H1 (cell line): ENCODE measurements around the gene ADAMTS20. TPM values are rescaled to one million over a fixed set of nuclear protein-coding genes. Genes with fewer than 3 reads are reported as not detected.

Source experiments
- CTCF ChIA-PET: fragments of 300-600 bp; sonication (Branson Sonifier 250); formaldehyde crosslinking; loops from one replicate; lab custom pipeline; 2021; ENCODE audit not compliant: partially characterized antibody; lab: Charles Lee
- POLR2A ChIA-PET: fragments of 300-600 bp; sonication (Branson Sonifier 250); formaldehyde crosslinking; loops from one replicate; lab custom pipeline; 2021; ENCODE audit warnings: inconsistent platforms; ENCODE audit not compliant: partially characterized antibody; lab: Charles Lee
- DNase-seq, 2 experiments: peaks; one replicate each; pipeline versions ENCODE4 v3.0.0 to v3.0.0-alpha.2; 2010 to 2022; ENCODE audit warnings: low spot score in 2 of 2, low read depth in 1 of 2, mixed read lengths in 1 of 2
- FAIRE-seq: peaks from 2 replicates; lab custom pipeline; 2011; peaks lifted over from hg19 to GRCh38; lab: Jason Lieb, UNC
- H2AFZ ChIP-seq: 2 replicates; pipeline ENCODE4 v1.8.1; 2012; ENCODE audit warnings: low read length, inconsistent platforms
- H2AK5ac ChIP-seq: 2 replicates; pipeline ENCODE4 v1.6.1; 2013; ENCODE audit warnings: low read depth, low read length
- H2BK120ac ChIP-seq: replicated peaks from 2 replicates; pipeline ENCODE3; 2013; ENCODE audit warnings: low read depth, low read length, inconsistent platforms
- H2BK12ac ChIP-seq: 2 replicates; pipeline ENCODE4 v1.6.1; 2013; ENCODE audit warnings: low read depth, low read length
- H2BK15ac ChIP-seq: 2 replicates; pipeline ENCODE4 v1.6.1; 2013; ENCODE audit warnings: low read length
- H2BK20ac ChIP-seq: 2 replicates; pipeline ENCODE4 v1.6.1; 2013; ENCODE audit warnings: low read length
- H2BK5ac ChIP-seq: 2 replicates; pipeline ENCODE4 v1.6.1; 2013; ENCODE audit warnings: low read depth, low read length
- H3K14ac ChIP-seq: 2 replicates; pipeline ENCODE4 v1.6.1; 2013; ENCODE audit warnings: inconsistent platforms; ENCODE audit not compliant: insufficient read length
- H3K18ac ChIP-seq: 2 replicates; pipeline ENCODE4 v1.6.1; 2013; ENCODE audit warnings: low read length; ENCODE audit errors: extremely low read depth
- H3K23ac ChIP-seq: 2 replicates; pipeline ENCODE4 v1.6.1; 2013; ENCODE audit warnings: inconsistent platforms; ENCODE audit not compliant: insufficient read length
- H3K23me2 ChIP-seq: 2 replicates; pipeline ENCODE4 v1.6.1; 2013; ENCODE audit warnings: low read depth, low read length
- H3K27ac ChIP-seq: 2 replicates; pipeline ENCODE4 v1.6.1; 2011; ENCODE audit warnings: low read depth, low read length, inconsistent platforms
- H3K27me3 ChIP-seq, 4 experiments: replicated peaks in 1 of 4; 1 replicate in 1 of 4; 2 replicates in 3 of 4; pipeline versions ENCODE4 v1.6.1 to v1.8.1; 2011 to 2013; ENCODE audit warnings: low read length in 3 of 4, mild to moderate bottlenecking in 3 of 4, inconsistent platforms in 2 of 4, mixed read lengths in 2 of 4, moderate library complexity in 1 of 4; ENCODE audit not compliant: control insufficient read depth in 3 of 4, insufficient read depth in 3 of 4; ENCODE audit errors: extremely low read depth in 1 of 4
- H3K36me3 ChIP-seq, 4 experiments: 2 replicates each; pipeline versions ENCODE4 v1.6.1 to v1.8.1; 2011 to 2013; ENCODE audit warnings: mild to moderate bottlenecking in 4 of 4, low read length in 3 of 4, moderate library complexity in 2 of 4, control low read depth in 1 of 4, inconsistent platforms in 1 of 4; ENCODE audit not compliant: insufficient read depth in 4 of 4, control insufficient read depth in 2 of 4
- H3K4ac ChIP-seq: replicated peaks from 2 replicates; pipeline ENCODE3; 2013; ENCODE audit warnings: low read length, low read depth, mixed read lengths, inconsistent platforms; ENCODE audit not compliant: insufficient read length
- H3K4me1 ChIP-seq, 4 experiments: replicated peaks in 1 of 4; 1 replicate in 1 of 4; 2 replicates in 3 of 4; pipeline versions ENCODE4 v1.6.1 to v1.8.1; 2011 to 2013; ENCODE audit warnings: low read length in 3 of 4, inconsistent platforms in 2 of 4, mixed read lengths in 1 of 4; ENCODE audit not compliant: insufficient read depth in 4 of 4, control insufficient read depth in 3 of 4
- H3K4me2 ChIP-seq, 2 experiments: 2 replicates each; pipeline versions ENCODE4 v1.6.1 to v1.8.1; 2011 to 2013; ENCODE audit warnings: low read depth in 2 of 2, low read length in 2 of 2, control low read depth in 1 of 2, inconsistent platforms in 1 of 2, mild to moderate bottlenecking in 1 of 2; ENCODE audit not compliant: insufficient read depth in 1 of 2
- H3K4me3 ChIP-seq, 4 experiments: fragments of 200-600, 300-600 bp in 1 of 4; sonication (generic), shearing (Covaris generic), sonication (Bioruptor Twin) in 1 of 4; 2 replicates each; pipeline versions ENCODE4 v1.5.1 to v1.8.1; 2011 to 2016; ENCODE audit warnings: low read length in 4 of 4, low read depth in 3 of 4, control low read depth in 2 of 4, inconsistent platforms in 2 of 4, mild to moderate bottlenecking in 2 of 4, mixed read lengths in 1 of 4, moderate library complexity in 1 of 4; ENCODE audit not compliant: insufficient read depth in 2 of 4; ENCODE audit errors: extremely low read depth in 1 of 4
- H3K56ac ChIP-seq: replicated peaks from 2 replicates; pipeline ENCODE3; 2013; ENCODE audit warnings: low read depth, mild to moderate bottlenecking, mixed read lengths, low read length, inconsistent platforms; ENCODE audit not compliant: insufficient read length
- H3K79me1 ChIP-seq: 2 replicates; pipeline ENCODE4 v1.6.1; 2013; ENCODE audit warnings: low read depth, low read length, control low read depth
- H3K79me2 ChIP-seq, 2 experiments: 2 replicates each; pipeline versions ENCODE4 v1.6.1 to v1.8.1; 2012 to 2013; ENCODE audit warnings: low read length in 2 of 2, mild to moderate bottlenecking in 2 of 2, inconsistent platforms in 1 of 2; ENCODE audit not compliant: insufficient read depth in 2 of 2, control insufficient read depth in 1 of 2
- H3K9ac ChIP-seq, 4 experiments: replicated peaks in 1 of 4; 1 replicate in 1 of 4; 2 replicates in 3 of 4; pipeline versions ENCODE4 v1.6.1 to v1.8.1; 2011 to 2013; ENCODE audit warnings: low read depth in 3 of 4, low read length in 3 of 4, control low read depth in 2 of 4, mild to moderate bottlenecking in 2 of 4, moderate library complexity in 2 of 4, inconsistent platforms in 1 of 4; ENCODE audit errors: extremely low read depth in 1 of 4
- H3K9me3 ChIP-seq, 2 experiments: 2 replicates each; pipeline versions ENCODE4 v1.6.1 to v1.8.1; 2012 to 2013; ENCODE audit warnings: mild to moderate bottlenecking in 2 of 2, moderate library complexity in 2 of 2, control low read depth in 1 of 2, inconsistent platforms in 1 of 2, low read depth in 1 of 2, low read length in 1 of 2, mixed read lengths in 1 of 2; ENCODE audit not compliant: insufficient read depth in 2 of 2
- H4K20me1 ChIP-seq, 2 experiments: replicated peaks in 1 of 2; 2 replicates each; pipeline versions ENCODE3 to v1.8.1; 2011 to 2013; ENCODE audit warnings: inconsistent platforms in 2 of 2, low read length in 2 of 2, mild to moderate bottlenecking in 1 of 2; ENCODE audit not compliant: insufficient read depth in 2 of 2, control insufficient read depth in 1 of 2
- H4K5ac ChIP-seq: 2 replicates; pipeline ENCODE4 v1.6.1; 2013; ENCODE audit warnings: low read length, low read depth, mixed read lengths, inconsistent platforms; ENCODE audit not compliant: insufficient read length
- H4K8ac ChIP-seq: 2 replicates; pipeline ENCODE4 v1.8.0; 2013; ENCODE audit warnings: mild to moderate bottlenecking, moderate library complexity, low read length, inconsistent platforms; ENCODE audit not compliant: insufficient read depth; ENCODE audit errors: extremely low read depth
- H4K91ac ChIP-seq: replicated peaks from 2 replicates; pipeline ENCODE3; 2013; ENCODE audit warnings: low read length, mixed read lengths, inconsistent platforms; ENCODE audit not compliant: insufficient read length
- POLR2A ChIP-seq, 2 experiments: IDR thresholded peaks; 1 replicate in 1 of 2; 2 replicates in 1 of 2; pipeline ENCODE4 v1.6.1; 2011; ENCODE audit warnings: low read depth in 2 of 2, low read length in 2 of 2, mild to moderate bottlenecking in 2 of 2; ENCODE audit errors: control extremely low read depth in 1 of 2
- RNF2 ChIP-seq: fragments of 200-900, 300-1000 bp; sonication (generic); IDR thresholded peaks from 2 replicates; pipeline ENCODE4 v1.7.1; 2016; ENCODE audit warnings: borderline replicate concordance, low read depth, mild to moderate bottlenecking, antibody characterized with exemption, low read length; ENCODE audit not compliant: poor library complexity, severe bottlenecking; ENCODE audit errors: missing control alignments
- TAF1 ChIP-seq: IDR thresholded peaks from 2 replicates; pipeline ENCODE4 v1.6.1; 2011; ENCODE audit warnings: mild to moderate bottlenecking, low read depth, low read length
- TBP ChIP-seq: IDR thresholded peaks from 2 replicates; pipeline ENCODE4 v1.6.1; 2011; ENCODE audit warnings: low read depth, low read length, improper control_type of control experiment
- YY1 ChIP-seq: IDR thresholded peaks from 2 replicates; pipeline ENCODE4 v1.6.1; 2011; ENCODE audit warnings: low read depth, mild to moderate bottlenecking, low read length
- WGBS, 2 experiments: shearing (Covaris generic) in 1 of 2; methylation state at CpG; one replicate each; pipeline versions ENCODE4 v1.1.6 to v1.1.7; 2013 to 2015; ENCODE audit warnings: low lambda C conversion rate in 2 of 2, mixed read lengths in 2 of 2, inconsistent platforms in 1 of 2, low coverage in 1 of 2, missing lambda C conversion rate in 1 of 2; ENCODE audit not compliant: insufficient replicate concordance in 2 of 2, insufficient coverage in 1 of 2, insufficient read length in 1 of 2; ENCODE audit errors: extremely low coverage in 1 of 2, missing lambda C conversion rate in 1 of 2; 5-methylcytosine and 5-hydroxymethylcytosine counted together
- polyA plus RNA-seq, 7 experiments: library from polyadenylated mRNA; depleted of rRNA in 3 of 7; stranded (reverse) in 5 of 7; unstranded in 2 of 7; fragments of >200 nt in 5 of 7; fragments of 200-250 nt in 2 of 7; gene quantifications; 1 replicate in 5 of 7; 2 replicates in 1 of 7; 4 replicates in 1 of 7; pipeline versions ENCODE4 v1.2.1 to v1.2.3, GENCODE V29; 2011 to 2013; ENCODE audit warnings: missing spikeins in 2 of 7, mixed read lengths in 2 of 7
- total RNA-seq: library from RNA; stranded (reverse); fragmentation: NEBNext Ultra II Directional; extraction: Animal tissue kit (Norgen Biotek cat#: 25700); gene quantifications from 2 replicates; pipeline ENCODE4 v1.2.1, GENCODE V29; 2021
- TF ChIP-seq, protein P1 (sequence below): IDR thresholded peaks from 2 replicates; pipeline ENCODE4 v1.6.1; 2012; ENCODE audit warnings: low read length, inconsistent platforms

ADAMTS20 gene
- total and polyA plus RNA-seq, 2 of the 8 experiments (the other 6 are each of a cell fraction or from before 2014, with no cell fraction given) = 2.9 to 5.1 TPM

GRCh38 chr12:43305065-43305464, 246.9 kb downstream of the ADAMTS20 start:
- no peak overlapping the region for H2AK5ac ChIP-seq
- H3K36me3 ChIP-seq = no peaks in the 10 kb centered on the region; a peak in 1 of 8 replicates
- ChIA-PET CTCF (no interaction called here), POLR2A (no interaction called here)
- no peak overlapping the region for H3K23ac ChIP-seq
- no peaks in the 10 kb centered on the region for H3K79me1 ChIP-seq
- H3K9ac ChIP-seq = no peak overlapping the region
- no peak overlapping the region for H3K4me3 ChIP-seq
- H3K23me2 ChIP-seq = no peaks in the 10 kb centered on the region
- no peaks in the 10 kb centered on the region for H4K20me1 ChIP-seq
- no peak overlapping the region for H2BK15ac ChIP-seq
- no peak for FAIRE-seq
- no peak overlapping the region for H3K14ac ChIP-seq
- no peak for DNase-seq
- H4K5ac ChIP-seq = no peak overlapping the region
- no peak overlapping the region for H2AFZ ChIP-seq
- no peak overlapping the region for H2BK12ac ChIP-seq
- no peak overlapping the region for H2BK20ac ChIP-seq
- H2BK120ac ChIP-seq = no peak overlapping the region
- H4K91ac ChIP-seq = no peak overlapping the region
- H4K8ac ChIP-seq = no peak overlapping the region
- WGBS, 2 experiments = no CpG with 5 or more reads among the region's 2 CpGs
- no peak overlapping the region for H2BK5ac ChIP-seq
- no peak overlapping the region for H3K18ac ChIP-seq
- H3K27ac ChIP-seq = no peak overlapping the region
- H3K9me3 ChIP-seq = peaks cover 7 to 8% of the 10 kb centered on the region in 2 experiments; a peak in 3 of 4 replicates
- TF ChIP-seq, protein P1, sequence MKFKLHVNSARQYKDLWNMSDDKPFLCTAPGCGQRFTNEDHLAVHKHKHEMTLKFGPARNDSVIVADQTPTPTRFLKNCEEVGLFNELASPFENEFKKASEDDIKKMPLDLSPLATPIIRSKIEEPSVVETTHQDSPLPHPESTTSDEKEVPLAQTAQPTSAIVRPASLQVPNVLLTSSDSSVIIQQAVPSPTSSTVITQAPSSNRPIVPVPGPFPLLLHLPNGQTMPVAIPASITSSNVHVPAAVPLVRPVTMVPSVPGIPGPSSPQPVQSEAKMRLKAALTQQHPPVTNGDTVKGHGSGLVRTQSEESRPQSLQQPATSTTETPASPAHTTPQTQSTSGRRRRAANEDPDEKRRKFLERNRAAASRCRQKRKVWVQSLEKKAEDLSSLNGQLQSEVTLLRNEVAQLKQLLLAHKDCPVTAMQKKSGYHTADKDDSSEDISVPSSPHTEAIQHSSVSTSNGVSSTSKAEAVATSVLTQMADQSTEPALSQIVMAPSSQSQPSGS = no peak
- TF ChIP-seq TBP (no peak), RNF2 (no peak), TAF1 (no peak), POLR2A (IDR thresholded peaks at IDR 0.05; ENCODE audit: control extremely low read depth in 1 of 2, low read depth in 2 of 2, low read length in 2 of 2) (no peak), YY1 (no peak)
- no peak overlapping the region for H3K4me2 ChIP-seq
- no peak overlapping the region for H3K4ac ChIP-seq
- H3K4me1 ChIP-seq = no peaks in the 10 kb centered on the region
- H3K27me3 ChIP-seq = no peaks in the 10 kb centered on the region
- no peaks in the 10 kb centered on the region for H3K79me2 ChIP-seq
- H3K56ac ChIP-seq = no peak overlapping the region
